Left cardiac atrium (tissue), 4 donors: ENCODE results near the gene ZNF778. TPM values are rescaled to one million over a fixed set of nuclear protein-coding genes. Genes with fewer than 3 reads are reported as not detected.

Experiments
- ATAC-seq, 2 donors: fragments of 200-7000 bp; cut with Tn5 transposase; one replicate each; pipeline ENCODE4 v1.9.1; 2020; ENCODE audit warnings: mild to moderate bottlenecking in 2 of 2, moderate library complexity in 2 of 2
- DNase-seq: peaks from one replicate; pipeline ENCODE4 v3.0.0-alpha.2; 2020
- intact Hi-C, 2 donors: fragments of 100-400 bp; cut with DNase I; formaldehyde crosslinking; loops; one replicate each; pipeline versions ENCODE4 v1.14.1 to v1.15.1; 2022 to 2023
- total RNA-seq, 2 donors: library from RNA; stranded (reverse); fragmentation: NEBNext Ultra II Directional; extraction: Animal tissue kit (Norgen Biotek cat#: 25700); gene quantifications; one replicate each; pipeline ENCODE4 v1.2.1, GENCODE V29; 2021
- donor health status: DM: no; HTN: yes; CAD: no.
- donor health status: DM: no; HTN: yes; CAD: no; lungs with severe emphysema.
- donor health status: DM: yes; HTN: yes; CAD: no.
- donor health status: Dilated cardiomyopathy.

The ZNF778 gene
- total RNA-seq, 2 donors from 2014 or later = 7.5 to 9.8 TPM

GRCh38 chr16:89202422-89203215 is 14.9 kb upstream of the ZNF778 start:
- intact Hi-C loops = no loop called here
- DNase-seq (no peak), ATAC-seq (no peak)

- intact Hi-C loops = no loop called here
- no peak for ATAC-seq
Observed at GRCh38 chr16:89207993-89208392, 9.5 kb upstream of the ZNF778 start.

DNA sequence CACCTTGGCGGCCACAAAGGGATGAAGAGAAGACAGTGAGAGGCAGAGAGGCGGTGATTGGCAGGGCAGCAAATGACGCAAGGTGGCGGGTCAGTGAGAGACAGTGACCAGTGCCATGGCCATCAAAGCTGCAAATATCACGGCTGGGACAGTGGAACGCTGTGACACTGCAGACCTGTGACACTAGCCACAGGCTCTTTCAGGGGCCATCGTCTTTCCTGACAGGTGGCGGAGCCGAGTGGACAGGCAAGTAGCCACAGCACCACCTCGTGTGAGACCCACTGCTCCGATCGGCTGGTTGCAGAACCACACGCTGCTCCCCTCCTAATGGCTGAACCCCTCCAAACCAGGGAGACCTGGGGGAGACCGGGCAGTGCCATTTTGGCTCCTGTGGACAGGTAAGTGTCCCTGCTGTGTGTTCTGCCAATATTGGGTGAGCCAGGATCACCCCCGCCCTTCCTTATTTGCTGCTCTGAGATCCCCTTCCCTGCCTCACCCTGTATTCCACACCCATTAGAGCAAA is 7.9 kb upstream of the ZNF778 start:
- no peak for ATAC-seq
- no peak for DNase-seq
- intact Hi-C loops = loop anchor here (10.0 kb wide), 3 partner anchors 395 to 475 kb away; partner anchors contain the start of gene APRT (in 1 of the 2)

More at GRCh38 chr16:89207993-89208392, 9.5 kb upstream of the ZNF778 start:
- DNase-seq = no peak

GRCh38 chr16:89210165-89210903 is 7.2 kb upstream of the ZNF778 start:
- intact Hi-C loops = loop anchor here (10.0 kb wide), 3 partner anchors 396 to 476 kb away; partner anchors contain the start of gene APRT (in 1 of the 2)
- DNase-seq (no peak), ATAC-seq (no peak)

DNA sequence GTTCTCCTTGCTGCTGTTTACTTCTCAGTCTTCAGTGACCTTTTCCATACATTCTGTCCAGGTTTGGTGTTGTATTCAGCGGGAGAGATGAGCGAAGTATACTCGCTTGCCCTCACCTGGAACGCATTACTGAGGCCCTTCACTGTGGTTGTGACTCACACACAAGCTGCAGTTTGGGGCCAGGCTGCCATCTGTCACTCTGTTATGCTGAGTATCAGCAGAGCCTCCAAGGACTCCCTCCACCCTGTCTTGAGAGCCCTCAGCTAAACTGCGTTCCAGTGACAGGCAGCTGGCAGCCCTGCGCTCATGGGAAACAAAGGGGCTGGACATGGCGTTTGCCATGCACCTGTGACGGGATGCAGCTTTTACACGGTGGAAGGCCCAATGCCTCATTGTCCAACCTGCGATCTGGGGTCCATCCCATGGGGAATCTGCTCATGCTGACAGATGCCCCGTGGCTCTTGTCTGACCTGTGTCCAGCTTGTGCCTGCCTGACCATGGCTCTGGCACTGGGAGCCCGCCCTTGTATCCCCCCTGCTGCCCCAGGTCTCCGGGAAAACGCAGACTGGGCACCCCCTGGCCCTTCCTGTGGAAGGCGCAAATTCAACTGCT is 6.5 kb upstream of the ZNF778 start:
- intact Hi-C loops = loop anchor here (10.0 kb wide), 3 partner anchors 396 to 476 kb away; partner anchors contain the start of gene APRT (in 1 of the 2)
- ATAC-seq (no peak), DNase-seq (no peak)

DNA sequence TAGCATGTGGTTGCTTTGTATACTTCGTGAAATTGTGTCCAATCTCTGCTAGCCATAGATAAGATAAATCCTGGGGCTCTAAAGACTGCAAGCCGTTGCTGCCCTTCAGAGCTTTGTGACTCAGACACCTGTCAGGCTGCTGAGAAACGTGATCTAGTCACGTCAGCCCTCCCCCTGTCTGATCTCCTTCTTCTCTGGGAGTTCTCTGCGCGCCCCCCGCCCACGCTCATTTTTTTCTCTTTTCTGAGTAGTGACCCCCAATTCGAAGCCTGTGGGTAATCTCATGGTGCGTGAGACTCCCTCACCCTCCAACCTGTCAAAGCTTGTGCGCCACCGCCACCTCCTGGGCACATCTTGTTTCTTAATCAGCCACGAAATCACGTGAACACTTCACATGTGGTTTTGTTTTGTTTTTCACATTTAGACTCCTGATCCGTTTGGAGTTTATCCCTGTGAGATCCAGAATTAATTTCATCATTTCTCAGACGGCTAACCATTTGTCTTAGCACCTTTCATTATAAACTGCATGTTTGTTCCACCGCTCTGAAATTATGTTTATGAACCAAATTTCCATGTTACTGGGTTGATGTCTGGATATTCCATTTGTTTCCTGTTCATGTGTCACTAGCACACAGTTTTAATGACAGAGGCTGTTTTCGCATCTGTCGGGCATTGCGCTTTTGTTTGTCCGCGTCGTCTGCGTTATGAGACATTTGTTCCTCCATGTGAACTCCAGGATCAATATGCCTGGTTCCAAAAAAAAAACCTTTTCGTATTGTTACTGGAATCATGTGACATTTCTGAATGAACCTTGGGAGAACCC is 977 bp upstream of the ZNF778 start:
- intact Hi-C loops = loop anchor here (2.0 to 10.0 kb wide), 4 partner anchors 274 to 482 kb away; partner anchors contain the start of gene APRT (in 1 of the 2)

GRCh38 chr16:89217138-89217387 is 440 bp upstream of the ZNF778 start:
- ATAC-seq = no peak
- DNase-seq = no peak
- intact Hi-C loops = loop anchor here (2.0 to 10.0 kb wide), 4 partner anchors 274 to 482 kb away; partner anchors contain the start of gene APRT (in 1 of the 2)

More for the DNA sequence above, 977 bp upstream of the ZNF778 start:
- DNase-seq (peak; percentile 82), ATAC-seq (peak; percentile 76 to 84)

DNA sequence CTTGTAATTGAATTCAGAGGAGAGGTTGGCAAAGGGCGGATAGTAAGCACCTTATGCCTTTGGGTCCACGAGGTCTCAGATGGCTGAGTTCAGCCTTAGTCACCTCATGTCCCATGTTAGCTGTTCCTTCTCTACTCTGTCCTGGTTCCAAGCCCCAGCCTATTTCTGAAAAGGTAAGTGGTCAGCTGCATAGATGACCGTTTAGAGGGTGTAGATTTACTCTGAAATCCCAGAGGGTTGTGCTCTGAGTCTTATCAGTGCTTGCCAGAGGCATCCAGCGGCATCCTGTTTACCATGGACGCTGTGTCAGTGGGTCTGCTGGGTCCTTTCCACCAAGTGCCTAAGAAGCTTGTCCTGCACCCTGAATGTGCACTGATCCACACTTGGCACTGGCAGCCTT is 1.9 kb downstream of the ZNF778 start:
- no peak for DNase-seq
- no peak for ATAC-seq
- intact Hi-C loops = loop anchor here (10.0 kb wide), 3 partner anchors 405 to 485 kb away; partner anchors contain the start of gene APRT (in 1 of the 2)

GRCh38 chr16:89221604-89222003 is 4.1 kb downstream of the ZNF778 start:
- intact Hi-C loops = no loop called here
- DNase-seq = no peak
- no peak for ATAC-seq

- ATAC-seq = no peak
- intact Hi-C loops = no loop called here
- DNase-seq = no peak
Observed at GRCh38 chr16:89222931-89223330, 5.4 kb downstream of the ZNF778 start.

GRCh38 chr16:89224665-89225064 is 7.2 kb downstream of the ZNF778 start:
- DNase-seq (no peak), ATAC-seq (no peak)
- intact Hi-C loops = no loop called here

GRCh38 chr16:89230255-89230654 is 12.8 kb downstream of the ZNF778 start:
- no peak for DNase-seq
- intact Hi-C loops = no loop called here
- peak in 1 of 2 donors; percentile 39 for ATAC-seq

DNA sequence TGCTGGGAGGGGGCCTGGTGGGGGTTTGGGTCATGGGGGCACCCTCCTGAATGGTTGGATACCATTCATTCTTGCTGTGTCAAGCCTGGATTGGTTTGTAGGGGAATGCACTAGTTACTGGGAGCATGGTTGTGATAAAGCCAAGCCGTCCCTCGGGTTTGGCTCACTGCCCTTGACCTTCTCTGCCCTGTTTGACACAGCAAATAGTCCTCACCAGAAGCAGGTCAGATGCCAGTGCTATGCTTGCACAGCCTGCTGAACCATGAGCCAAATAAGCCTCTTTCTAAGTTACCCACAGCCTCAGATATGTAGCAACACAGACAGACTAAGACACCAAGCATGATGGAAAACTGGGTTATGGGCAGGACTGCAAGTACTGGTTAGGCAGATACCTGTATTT is 14.6 kb downstream of the ZNF778 start:
- ATAC-seq (peak in 1 of 2 donors; percentile 79), DNase-seq (no peak)
- intact Hi-C loops = no loop called here

GRCh38 chr16:89233678-89234490 is 16.4 kb downstream of the ZNF778 start:
- DNase-seq = no peak
- no peak for ATAC-seq
- intact Hi-C loops = no loop called here

DNA sequence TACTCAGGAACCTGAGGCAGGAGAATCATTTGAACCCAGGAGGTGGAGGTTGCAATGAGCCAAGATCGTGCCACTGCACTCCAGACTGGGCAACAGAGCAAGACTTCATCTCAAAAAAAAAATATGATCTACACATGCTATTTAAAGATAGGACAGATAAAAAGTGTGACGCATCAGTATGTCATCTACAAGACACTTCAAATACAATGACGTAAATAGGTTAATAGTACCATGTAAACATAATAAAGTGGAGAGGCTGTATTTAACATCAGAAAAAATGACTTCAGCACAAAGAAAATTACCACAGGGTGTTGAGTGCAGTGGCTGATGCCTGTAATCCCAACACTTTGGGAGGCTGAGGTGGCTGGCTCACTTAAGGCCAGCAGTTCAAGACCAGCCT is 20.2 kb downstream of the ZNF778 start:
- intact Hi-C loops = no loop called here
- DNase-seq (no peak), ATAC-seq (no peak)

DNA sequence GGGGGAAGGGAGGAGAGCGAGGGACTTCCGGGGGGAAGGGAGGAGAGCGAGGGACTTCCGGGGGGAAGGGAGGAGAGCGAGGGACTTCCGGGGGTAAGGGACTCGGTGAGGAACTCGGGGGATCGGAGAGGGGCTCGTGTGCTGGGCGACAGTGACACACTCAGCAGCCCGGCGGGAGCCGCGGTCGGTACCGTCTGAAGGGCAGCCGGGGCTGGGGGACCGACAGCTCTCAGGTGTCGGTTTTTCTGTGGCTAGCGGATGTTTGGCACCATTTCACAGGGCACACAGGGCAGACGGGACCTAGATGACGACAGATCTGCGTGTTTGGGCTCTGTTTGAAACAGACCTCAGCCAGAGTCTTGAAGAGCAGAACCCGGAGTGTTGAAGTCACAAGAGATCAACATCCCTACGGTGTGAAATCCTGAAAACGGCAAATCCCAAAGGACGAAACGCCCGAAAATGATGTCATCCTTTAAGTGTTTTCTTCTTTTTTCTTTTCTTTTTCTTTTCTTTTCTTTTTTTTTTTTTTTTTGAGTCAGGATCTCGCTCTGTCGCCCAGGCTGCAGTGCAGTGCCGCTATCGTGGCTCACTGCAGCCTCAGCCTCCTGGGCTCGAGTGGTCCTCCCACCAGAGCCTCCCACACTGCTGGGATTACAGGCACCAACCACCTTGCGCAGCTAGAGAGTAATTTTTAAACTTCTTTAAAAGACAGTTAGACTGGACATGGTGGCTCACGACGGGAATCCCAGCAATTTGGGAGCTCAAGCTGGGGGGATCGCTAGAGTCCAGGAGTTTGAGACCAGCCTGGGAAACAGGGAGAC is 23.9 kb downstream of the ZNF778 start:
- DNase-seq (peak; percentile 79), ATAC-seq (peak; percentile 76 to 78)
- intact Hi-C loops = no loop called here

DNA sequence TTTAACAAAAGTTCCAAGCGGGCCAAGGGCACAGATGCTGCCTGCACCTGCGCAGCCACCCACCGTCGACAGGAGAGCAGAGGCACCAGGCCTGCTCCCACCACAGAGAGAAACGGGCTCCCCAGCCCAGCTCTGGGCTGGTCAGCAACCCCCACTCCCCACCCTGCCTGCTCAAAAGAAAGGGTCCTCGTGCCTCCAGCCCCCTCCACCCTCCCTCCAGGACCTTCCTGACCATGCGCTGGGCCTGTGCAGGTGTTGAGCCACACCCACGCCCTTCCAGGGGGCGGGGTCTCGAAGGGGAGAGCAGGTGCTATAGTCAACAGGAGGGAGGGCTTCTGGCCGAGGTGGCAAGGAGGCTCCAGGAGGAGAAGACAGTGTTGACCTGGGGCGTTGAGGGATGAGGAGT is 25.3 kb downstream of the ZNF778 start:
- ATAC-seq = no peak
- intact Hi-C loops = no loop called here
- DNase-seq = no peak
